HG02981 (cell line): Measurements from ENCODE around the gene DROSHA.

Experiments
- ATAC-seq: cut with Tn5 transposase; IDR thresholded peaks from one replicate; pipeline ENCODE4 v1.9.1; 2021; ENCODE audit warnings: mild to moderate bottlenecking, moderate library complexity; ENCODE audit not compliant: unreplicated experiment

DROSHA gene

GRCh38 chr5:31355337-31355736, 176.6 kb downstream of the DROSHA start:
- ATAC-seq = no peak
